Measurements from ENCODE around the gene TBXAS1. TPM values are rescaled to one million over a fixed set of nuclear protein-coding genes. Genes with fewer than 3 reads are reported as not detected.

The TBXAS1 gene
- total and polyA plus RNA-seq, 5 donors from 2014 or later = 5.2 to 21.2 (median 11.3) TPM

DNA sequence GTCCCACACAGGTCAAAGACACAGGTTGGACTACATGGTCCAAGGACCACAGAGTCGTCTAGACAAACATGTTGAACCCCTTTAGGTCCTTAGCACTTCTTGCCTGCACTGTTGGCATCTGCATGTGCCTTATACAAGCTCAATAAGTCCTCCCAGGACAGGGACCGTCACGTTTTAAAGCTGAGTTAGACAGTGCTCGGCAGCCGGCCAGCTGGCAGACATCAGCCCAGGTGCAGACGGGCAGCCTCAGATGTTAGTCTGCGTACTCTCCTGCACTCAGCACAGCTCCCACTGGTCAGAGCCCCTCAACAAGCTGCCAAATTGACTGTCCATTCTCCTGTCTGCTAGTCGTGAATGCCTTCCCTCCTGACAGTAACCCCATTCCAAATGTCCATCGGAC is 198.8 kb downstream of the TBXAS1 start:
- peak overlapping the region in 1 of 3 donors; percentile 91 for H3K27ac Mint-ChIP-seq

GRCh38 chr7:140028311-140028710 is 199.2 kb downstream of the TBXAS1 start:
- DNase-seq (no peak), ATAC-seq (ENCODE audit: low read depth in 2 of 2) (no peak)
- Histone ChIP-seq H3K27ac (ENCODE audit: insufficient read depth, low read length, poor library complexity, severe bottlenecking) (no peak overlapping the region), H3K4me3 (ENCODE audit: low read depth, low read length) (no peak overlapping the region), H3K4me1 (ENCODE audit: control insufficient read depth, insufficient read depth, low read length, poor library complexity, severe bottlenecking) (no peaks in the 10 kb centered on the region), H3K36me3 (ENCODE audit: control insufficient read depth, insufficient read depth, low read length) (peaks cover 63% of the 10 kb centered on the region), H3K9me3 (ENCODE audit: control insufficient read depth in 2 of 2, low read length in 2 of 2) (no peaks in the 10 kb centered on the region), H3K27me3 (ENCODE audit: control insufficient read depth, insufficient read depth, low read length) (no peaks in the 10 kb centered on the region)
- Mint-ChIP-seq H3K4me1 (peaks cover 2 to 9% (median 8%) of the 10 kb centered on the region in 4 donors), H3K27ac (peak overlapping the region in 2 of 3 donors; percentile 72 to 91), H3K4me3 (no peak overlapping the region), H3K9me3 (no peaks in the 10 kb centered on the region), H3K27me3 (no peaks in the 10 kb centered on the region), H3K36me3 (peaks cover 54% of the 10 kb centered on the region)

More for the DNA sequence above, 198.8 kb downstream of the TBXAS1 start:
- Mint-ChIP-seq H3K36me3 (peaks cover 55% of the 10 kb centered on the region), H3K27me3 (no peaks in the 10 kb centered on the region), H3K4me3 (no peak overlapping the region), H3K4me1 (peaks cover 0 to 9% (median 7%) of the 10 kb centered on the region in 4 donors), H3K9me3 (no peaks in the 10 kb centered on the region)
- no peak overlapping the region for H3K4me3 ChIP-seq (ENCODE audit: low read depth, low read length)
- no peaks in the 10 kb centered on the region for H3K9me3 ChIP-seq (ENCODE audit: control insufficient read depth in 2 of 2, low read length in 2 of 2)
- H3K27ac ChIP-seq (ENCODE audit: insufficient read depth, low read length, poor library complexity, severe bottlenecking) = no peak overlapping the region
- peaks cover 63% of the 10 kb centered on the region for H3K36me3 ChIP-seq (ENCODE audit: control insufficient read depth, insufficient read depth, low read length)
- DNase-seq (no peak), ATAC-seq (ENCODE audit: low read depth in 2 of 2) (no peak)
- no peaks in the 10 kb centered on the region for H3K4me1 ChIP-seq (ENCODE audit: control insufficient read depth, insufficient read depth, low read length, poor library complexity, severe bottlenecking)
- no peaks in the 10 kb centered on the region for H3K27me3 ChIP-seq (ENCODE audit: control insufficient read depth, insufficient read depth, low read length)

- no peak overlapping the region for H3K27ac Mint-ChIP-seq
- H3K36me3 Mint-ChIP-seq = peaks cover 55% of the 10 kb centered on the region
- H3K4me3 ChIP-seq (ENCODE audit: low read depth, low read length) = no peak overlapping the region
- H3K27ac ChIP-seq (ENCODE audit: insufficient read depth, low read length, poor library complexity, severe bottlenecking) = no peak overlapping the region
- no peaks in the 10 kb centered on the region for H3K9me3 ChIP-seq (ENCODE audit: control insufficient read depth in 2 of 2, low read length in 2 of 2)
- no peak for ATAC-seq (ENCODE audit: low read depth in 2 of 2)
- H3K4me1 Mint-ChIP-seq = peaks cover 4 to 13% (median 8%) of the 10 kb centered on the region in 4 donors
- H3K27me3 ChIP-seq (ENCODE audit: control insufficient read depth, insufficient read depth, low read length) = no peaks in the 10 kb centered on the region
- DNase-seq = no peak
- H3K9me3 Mint-ChIP-seq = no peaks in the 10 kb centered on the region
- H3K36me3 ChIP-seq (ENCODE audit: control insufficient read depth, insufficient read depth, low read length) = peaks cover 63% of the 10 kb centered on the region
- H3K27me3 Mint-ChIP-seq = no peaks in the 10 kb centered on the region
- H3K4me3 Mint-ChIP-seq = no peak overlapping the region
- no peaks in the 10 kb centered on the region for H3K4me1 ChIP-seq (ENCODE audit: control insufficient read depth, insufficient read depth, low read length, poor library complexity, severe bottlenecking)
Observed at GRCh38 chr7:140029072-140029471, 200.0 kb downstream of the TBXAS1 start.

GRCh38 chr7:140031364-140031763 is 202.3 kb downstream of the TBXAS1 start:
- ATAC-seq (ENCODE audit: low read depth in 2 of 2) = no peak
- H3K4me3 ChIP-seq (ENCODE audit: low read depth, low read length) = no peak overlapping the region
- DNase-seq = no peak
- H3K9me3 ChIP-seq (ENCODE audit: control insufficient read depth in 2 of 2, low read length in 2 of 2) = no peaks in the 10 kb centered on the region
- H3K27ac ChIP-seq (ENCODE audit: insufficient read depth, low read length, poor library complexity, severe bottlenecking) = no peak overlapping the region
- H3K36me3 ChIP-seq (ENCODE audit: control insufficient read depth, insufficient read depth, low read length) = peaks cover 59% of the 10 kb centered on the region
- H3K9me3 Mint-ChIP-seq = no peaks in the 10 kb centered on the region
- H3K27ac Mint-ChIP-seq = peak overlapping the region in 2 of 3 donors; percentile 36 to 44
- peaks cover 8 to 23% (median 14%) of the 10 kb centered on the region in 4 donors for H3K4me1 Mint-ChIP-seq
- H3K27me3 ChIP-seq (ENCODE audit: control insufficient read depth, insufficient read depth, low read length) = no peaks in the 10 kb centered on the region
- H3K27me3 Mint-ChIP-seq = no peaks in the 10 kb centered on the region
- H3K4me1 ChIP-seq (ENCODE audit: control insufficient read depth, insufficient read depth, low read length, poor library complexity, severe bottlenecking) = peaks cover 4% of the 10 kb centered on the region
- H3K36me3 Mint-ChIP-seq = peaks cover 51% of the 10 kb centered on the region
- H3K4me3 Mint-ChIP-seq = no peak overlapping the region

DNA sequence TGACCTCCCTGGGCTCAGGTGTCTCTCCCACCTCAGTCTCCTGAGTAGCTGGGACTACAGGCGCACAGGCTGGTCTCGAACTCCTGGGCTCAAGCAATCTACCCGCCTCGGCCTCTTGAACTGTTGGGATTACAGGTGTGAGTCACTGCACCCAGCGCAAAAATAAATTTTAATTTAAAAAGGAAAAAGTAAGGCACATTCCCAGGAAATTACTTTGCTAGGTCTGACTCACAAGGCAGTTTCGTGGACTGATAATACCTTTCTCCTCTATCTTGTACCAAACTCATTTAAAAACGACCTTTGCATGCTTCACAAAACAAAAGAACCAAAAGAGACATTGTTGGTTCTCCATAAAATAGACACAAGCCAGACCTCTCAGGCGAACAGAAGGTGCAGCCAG is 204.0 kb downstream of the TBXAS1 start:
- peak overlapping the region in 2 of 3 donors; percentile 69 to 82 for H3K27ac Mint-ChIP-seq
- H3K9me3 Mint-ChIP-seq = no peaks in the 10 kb centered on the region
- peaks cover 63% of the 10 kb centered on the region for H3K36me3 Mint-ChIP-seq
- no peak for DNase-seq
- H3K4me3 Mint-ChIP-seq = no peak overlapping the region
- no peaks in the 10 kb centered on the region for H3K27me3 Mint-ChIP-seq
- no peak for ATAC-seq (ENCODE audit: low read depth in 2 of 2)
- Histone ChIP-seq H3K4me3 (ENCODE audit: low read depth, low read length) (no peak overlapping the region), H3K4me1 (ENCODE audit: control insufficient read depth, insufficient read depth, low read length, poor library complexity, severe bottlenecking) (peaks cover 10% of the 10 kb centered on the region), H3K27ac (ENCODE audit: insufficient read depth, low read length, poor library complexity, severe bottlenecking) (no peak overlapping the region), H3K27me3 (ENCODE audit: control insufficient read depth, insufficient read depth, low read length) (no peaks in the 10 kb centered on the region), H3K36me3 (ENCODE audit: control insufficient read depth, insufficient read depth, low read length) (peaks cover 59% of the 10 kb centered on the region), H3K9me3 (ENCODE audit: control insufficient read depth in 2 of 2, low read length in 2 of 2) (no peaks in the 10 kb centered on the region)
- H3K4me1 Mint-ChIP-seq = peaks cover 8 to 38% (median 23%) of the 10 kb centered on the region in 4 donors

DNA sequence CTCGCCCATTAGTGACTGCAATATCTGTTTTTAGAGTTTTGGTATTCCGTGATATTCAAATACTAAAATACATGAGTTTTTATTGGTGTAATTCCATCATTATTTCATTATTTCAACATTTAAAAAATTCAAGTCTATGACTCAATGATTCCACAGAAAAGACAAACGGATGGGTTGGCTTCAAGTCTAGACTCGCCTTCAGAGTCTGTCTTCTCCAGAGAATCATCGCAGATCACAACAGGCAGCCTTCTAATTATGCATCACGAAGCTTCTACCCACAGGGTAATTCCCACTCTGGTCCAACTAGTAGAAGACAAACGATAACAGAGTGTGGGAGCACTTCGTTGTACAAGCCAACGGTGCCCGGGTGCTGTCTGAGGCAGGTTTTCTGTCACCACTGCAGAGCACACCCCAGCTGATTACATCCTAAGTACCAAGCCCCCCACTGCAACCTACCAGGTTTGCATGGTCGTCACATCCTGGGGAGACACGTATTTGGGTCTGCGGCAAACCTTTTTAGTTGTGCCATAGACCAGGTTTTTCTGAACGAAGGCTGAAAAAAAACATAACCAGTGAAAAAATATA is 204.8 kb downstream of the TBXAS1 start:
- ATAC-seq (ENCODE audit: low read depth in 2 of 2) = no peak

GRCh38 chr7:140034421-140034820 is 205.4 kb downstream of the TBXAS1 start:
- Mint-ChIP-seq H3K4me3 (no peak overlapping the region), H3K36me3 (peaks cover 62% of the 10 kb centered on the region), H3K27ac (no peak overlapping the region), H3K9me3 (no peaks in the 10 kb centered on the region), H3K4me1 (peaks cover 12 to 51% (median 26%) of the 10 kb centered on the region in 4 donors), H3K27me3 (no peaks in the 10 kb centered on the region)
- peaks cover 64% of the 10 kb centered on the region for H3K36me3 ChIP-seq (ENCODE audit: control insufficient read depth, insufficient read depth, low read length)
- no peaks in the 10 kb centered on the region for H3K27me3 ChIP-seq (ENCODE audit: control insufficient read depth, insufficient read depth, low read length)
- no peaks in the 10 kb centered on the region for H3K9me3 ChIP-seq (ENCODE audit: control insufficient read depth in 2 of 2, low read length in 2 of 2)
- no peak overlapping the region for H3K4me3 ChIP-seq (ENCODE audit: low read depth, low read length)
- ATAC-seq (ENCODE audit: low read depth in 2 of 2) (no peak), DNase-seq (no peak)
- peaks cover 10% of the 10 kb centered on the region for H3K4me1 ChIP-seq (ENCODE audit: control insufficient read depth, insufficient read depth, low read length, poor library complexity, severe bottlenecking)
- no peak overlapping the region for H3K27ac ChIP-seq (ENCODE audit: insufficient read depth, low read length, poor library complexity, severe bottlenecking)

More for the DNA sequence above, 204.8 kb downstream of the TBXAS1 start:
- DNase-seq = no peak
- Histone ChIP-seq H3K36me3 (ENCODE audit: control insufficient read depth, insufficient read depth, low read length) (peaks cover 59% of the 10 kb centered on the region), H3K27ac (ENCODE audit: insufficient read depth, low read length, poor library complexity, severe bottlenecking) (no peak overlapping the region), H3K4me3 (ENCODE audit: low read depth, low read length) (no peak overlapping the region), H3K27me3 (ENCODE audit: control insufficient read depth, insufficient read depth, low read length) (no peaks in the 10 kb centered on the region), H3K9me3 (ENCODE audit: control insufficient read depth in 2 of 2, low read length in 2 of 2) (no peaks in the 10 kb centered on the region), H3K4me1 (ENCODE audit: control insufficient read depth, insufficient read depth, low read length, poor library complexity, severe bottlenecking) (peaks cover 10% of the 10 kb centered on the region)
- Mint-ChIP-seq H3K9me3 (no peaks in the 10 kb centered on the region), H3K36me3 (peaks cover 61% of the 10 kb centered on the region), H3K4me1 (peaks cover 14 to 45% (median 26%) of the 10 kb centered on the region in 4 donors), H3K27me3 (no peaks in the 10 kb centered on the region), H3K4me3 (no peak overlapping the region), H3K27ac (peak overlapping the region in 2 of 3 donors; percentile 69 to 82)
